IPS DF 6.9 (cell line): ENCODE data around the gene ITPR2.
"Not testable (repeated sequence)": the region's sequence is repeated elsewhere in the genome, so short reads cannot be mapped to it uniquely, and the experiment has no call there.

Source experiments
- DNase-seq: peaks from one replicate; pipeline ENCODE4 v3.0.0-alpha.2; 2013; ENCODE audit warnings: low read depth, low spot score
- H3K27ac ChIP-seq: one replicate; pipeline ENCODE4 v1.5.1; 2013; ENCODE audit warnings: low read length, control low read depth
- H3K27me3 ChIP-seq: 2 replicates; pipeline ENCODE4 v1.6.1; 2013; ENCODE audit warnings: mild to moderate bottlenecking, low read length; ENCODE audit not compliant: control insufficient read depth, insufficient read depth
- H3K36me3 ChIP-seq: 2 replicates; pipeline ENCODE4 v1.6.1; 2013; ENCODE audit warnings: low read length; ENCODE audit not compliant: control insufficient read depth, insufficient read depth
- H3K4me1 ChIP-seq: 2 replicates; pipeline ENCODE4 v1.6.1; 2013; ENCODE audit warnings: low read length; ENCODE audit not compliant: control insufficient read depth, insufficient read depth
- H3K4me3 ChIP-seq: 2 replicates; pipeline ENCODE4 v1.5.1; 2013; ENCODE audit warnings: mild to moderate bottlenecking, low read length
- H3K9me3 ChIP-seq: 2 replicates; pipeline ENCODE4 v1.6.1; 2013; ENCODE audit warnings: low read length, inconsistent platforms; ENCODE audit not compliant: control insufficient read depth, insufficient read depth
- WGBS: extraction: QIAGEN DNeasy Blood & Tissue Kit; methylation state at CpG from one replicate; pipeline ENCODE4 v1.1.7; 2013; ENCODE audit warnings: mixed read lengths, missing lambda C conversion rate; ENCODE audit not compliant: insufficient read length, insufficient coverage; 5-methylcytosine and 5-hydroxymethylcytosine counted together

The ITPR2 gene

DNA sequence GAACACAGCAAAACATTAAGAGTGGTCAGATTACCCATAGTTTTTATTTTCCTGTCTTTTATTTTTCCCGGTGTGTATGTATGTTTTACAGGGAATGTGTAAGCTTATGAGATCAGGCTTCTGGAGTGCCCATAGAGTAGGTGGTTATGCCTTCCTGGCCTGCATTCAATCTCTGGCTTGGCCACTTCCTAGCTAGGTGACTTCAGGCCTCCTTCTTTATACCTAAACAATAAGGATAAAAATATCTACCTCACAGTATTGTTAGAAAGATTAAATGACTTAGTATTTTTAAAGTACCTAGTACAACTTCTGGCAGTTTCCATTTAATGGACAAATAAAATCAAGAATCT lies 42.4 kb downstream of the ITPR2 start:
- H3K27ac ChIP-seq = no peak overlapping the region

DNA sequence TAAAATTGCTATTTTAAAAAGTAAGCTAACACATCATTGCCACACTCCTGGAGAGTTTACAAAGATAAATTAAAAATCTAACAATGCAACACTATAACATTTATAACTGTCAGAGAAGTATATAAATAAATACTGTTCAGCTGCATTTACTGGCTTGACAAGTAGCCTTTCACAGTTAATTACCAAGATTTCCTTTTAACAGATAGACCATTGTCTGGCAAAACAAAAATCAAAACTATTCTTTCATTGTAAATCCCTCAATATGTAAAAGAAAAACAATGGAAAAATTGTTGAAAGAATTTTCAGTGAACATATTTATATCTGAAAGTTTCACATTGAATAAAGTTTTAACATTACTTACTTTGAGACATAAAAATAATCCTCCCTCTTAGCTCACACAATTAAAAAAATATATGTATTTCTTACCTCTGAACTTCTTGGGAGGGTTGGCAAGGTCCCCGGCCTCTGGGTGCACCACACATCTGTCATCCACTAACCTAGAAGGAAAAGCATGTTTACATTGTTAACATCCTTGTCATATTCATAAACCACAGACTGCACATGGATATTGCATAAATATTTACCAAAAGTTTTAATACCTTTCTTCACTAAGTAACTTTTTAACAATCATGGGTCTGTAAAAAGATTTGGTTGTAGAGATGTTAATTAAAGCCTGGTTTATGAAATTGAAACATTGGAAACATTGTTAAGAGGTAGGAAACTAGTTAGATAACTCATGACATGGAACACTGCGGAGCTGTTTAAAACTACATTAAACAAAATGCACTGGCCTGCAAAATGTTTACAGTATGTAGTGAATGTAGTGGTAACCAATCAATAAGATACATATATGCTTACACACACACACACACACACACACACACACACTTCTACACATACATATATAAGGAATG lies 43.0 kb downstream of the ITPR2 start:
- H3K27ac ChIP-seq = no peak overlapping the region
- H3K4me1 ChIP-seq = no peaks in the 10 kb centered on the region

More for the DNA sequence above, 42.4 kb downstream of the ITPR2 start:
- H3K36me3 ChIP-seq = no peaks in the 10 kb centered on the region
- no peaks in the 10 kb centered on the region for H3K9me3 ChIP-seq
- DNase-seq = no peak
- no CpG with 5 or more reads among the region's 1 CpG for WGBS
- no peaks in the 10 kb centered on the region for H3K27me3 ChIP-seq
- H3K4me1 ChIP-seq = no peaks in the 10 kb centered on the region
- H3K4me3 ChIP-seq = no peak overlapping the region

DNA sequence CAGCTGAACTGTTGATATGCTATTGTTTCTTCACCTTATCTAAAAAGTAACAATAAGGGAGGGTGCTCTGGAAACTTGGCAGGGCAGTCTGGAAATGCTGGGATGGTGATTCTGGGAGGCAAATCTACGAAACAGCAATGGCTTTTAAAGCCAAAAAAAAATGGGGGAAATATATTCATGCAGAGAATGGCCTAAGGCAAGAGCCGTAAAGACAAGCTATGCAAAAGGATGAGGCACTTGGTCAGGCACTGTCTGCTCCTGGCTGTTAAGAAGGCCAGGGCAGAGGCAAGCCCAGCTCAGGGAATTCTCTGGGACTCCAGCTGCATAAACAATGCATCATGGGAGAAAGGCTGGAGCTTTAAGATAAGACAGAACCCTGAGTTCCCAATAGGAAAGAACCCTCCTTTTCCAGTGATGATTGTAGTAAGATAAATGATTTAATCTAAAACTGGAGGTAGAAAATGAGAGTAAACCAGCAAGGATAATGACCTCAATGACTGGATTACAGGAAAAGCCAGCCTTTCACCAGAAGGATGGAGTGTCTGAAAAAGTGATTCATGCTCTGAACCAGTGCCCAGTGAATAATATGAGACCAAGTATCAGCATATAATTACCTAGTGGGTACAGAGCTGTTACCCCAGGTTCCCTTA lies 46.0 kb downstream of the ITPR2 start:
- H3K9me3 ChIP-seq = no peaks in the 10 kb centered on the region
- no peak for DNase-seq
- no peaks in the 10 kb centered on the region for H3K4me1 ChIP-seq
- no peaks in the 10 kb centered on the region for H3K27me3 ChIP-seq
- H3K27ac ChIP-seq = no peak overlapping the region
- no peak overlapping the region for H3K4me3 ChIP-seq
- H3K36me3 ChIP-seq = no peaks in the 10 kb centered on the region
- no CpG with 5 or more reads among the region's 2 CpGs for WGBS

More for the DNA sequence above, 43.0 kb downstream of the ITPR2 start:
- no peaks in the 10 kb centered on the region for H3K9me3 ChIP-seq
- no peak for DNase-seq
- WGBS = no CpG with 5 or more reads among the region's 2 CpGs
- H3K4me3 ChIP-seq = no peak overlapping the region
- H3K27me3 ChIP-seq = no peaks in the 10 kb centered on the region
- no peaks in the 10 kb centered on the region for H3K36me3 ChIP-seq

DNA sequence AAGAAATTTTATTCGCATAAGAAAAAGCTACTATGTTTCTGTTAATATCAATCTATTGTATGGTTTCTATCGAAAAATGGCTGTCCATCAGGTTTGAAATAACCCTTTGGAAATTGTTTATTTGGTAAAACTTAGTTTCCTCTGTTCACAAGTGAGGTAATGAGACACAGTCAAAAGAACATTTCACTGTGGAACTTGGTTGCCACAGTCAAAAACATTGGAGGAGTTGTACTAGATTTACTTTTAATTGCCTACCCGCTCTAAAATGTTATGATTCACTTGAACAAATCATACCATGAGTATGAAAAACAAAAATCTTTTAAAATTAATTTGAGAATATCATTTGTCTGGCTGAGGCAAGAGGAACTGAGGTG lies 46.5 kb downstream of the ITPR2 start:
- no peak overlapping the region for H3K4me3 ChIP-seq
- no peaks in the 10 kb centered on the region for H3K9me3 ChIP-seq
- no peak overlapping the region for H3K27ac ChIP-seq
- H3K27me3 ChIP-seq = no peaks in the 10 kb centered on the region
- WGBS = no CpG with 5 or more reads among the region's 3 CpGs
- no peaks in the 10 kb centered on the region for H3K4me1 ChIP-seq
- no peak for DNase-seq
- no peaks in the 10 kb centered on the region for H3K36me3 ChIP-seq

DNA sequence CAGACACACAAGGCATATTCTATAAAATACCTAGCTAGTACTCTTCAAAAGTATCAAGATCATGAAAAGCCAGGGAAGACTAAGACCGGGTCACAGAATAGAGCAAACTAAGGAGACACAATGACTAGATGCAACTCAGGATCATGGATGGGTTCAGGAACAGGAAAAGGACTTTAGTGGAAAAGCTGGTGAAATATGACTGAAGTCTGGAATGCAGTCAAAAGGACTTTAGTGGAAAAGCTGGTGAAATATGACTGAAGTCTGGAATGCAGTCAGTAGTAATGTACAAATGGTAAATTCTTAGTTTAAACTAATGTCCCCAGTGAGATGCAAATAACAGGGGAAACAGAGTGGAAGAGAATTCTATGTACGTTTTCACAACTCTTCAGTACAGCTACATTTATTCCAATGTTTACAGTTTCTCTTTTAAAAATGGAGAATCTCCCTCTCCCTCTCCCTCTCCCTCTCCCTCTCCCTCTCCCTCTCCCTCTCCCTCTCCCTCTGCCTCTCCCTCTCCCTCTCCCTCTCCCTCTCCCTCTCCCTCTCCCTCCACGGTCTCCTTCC lies 49.1 kb downstream of the ITPR2 start:
- H3K36me3 ChIP-seq, H3K27ac ChIP-seq, H3K4me3 ChIP-seq, H3K4me1 ChIP-seq, DNase-seq, H3K27me3 ChIP-seq, H3K9me3 ChIP-seq: not testable (repeated sequence)
- no CpG with 5 or more reads among the region's 3 CpGs for WGBS

DNA sequence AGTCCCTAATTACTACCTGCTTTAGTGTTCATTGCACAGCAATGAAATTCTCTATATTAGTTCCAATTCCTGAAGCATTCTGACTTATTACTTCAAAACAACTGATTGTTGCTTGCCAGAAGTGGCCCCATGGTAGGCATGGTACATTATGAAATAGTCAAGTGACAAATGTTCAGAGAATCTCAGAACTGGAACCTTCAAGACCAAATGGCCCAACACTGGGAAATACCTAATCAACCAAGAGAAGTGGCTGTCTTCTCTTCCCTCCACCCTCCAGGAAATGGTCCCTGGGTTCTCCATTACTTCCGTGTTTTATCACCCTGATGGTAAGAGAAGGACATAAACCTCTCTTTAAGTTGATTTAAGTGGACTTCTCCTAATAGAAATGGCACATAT lies 49.9 kb downstream of the ITPR2 start:
- no CpG with 5 or more reads among the region's 1 CpG for WGBS
- Histone ChIP-seq H3K9me3 (no peaks in the 10 kb centered on the region), H3K36me3 (no peaks in the 10 kb centered on the region), H3K27me3 (no peaks in the 10 kb centered on the region), H3K27ac (no peak overlapping the region), H3K4me3 (no peak overlapping the region), H3K4me1 (no peaks in the 10 kb centered on the region)
- no peak for DNase-seq

DNA sequence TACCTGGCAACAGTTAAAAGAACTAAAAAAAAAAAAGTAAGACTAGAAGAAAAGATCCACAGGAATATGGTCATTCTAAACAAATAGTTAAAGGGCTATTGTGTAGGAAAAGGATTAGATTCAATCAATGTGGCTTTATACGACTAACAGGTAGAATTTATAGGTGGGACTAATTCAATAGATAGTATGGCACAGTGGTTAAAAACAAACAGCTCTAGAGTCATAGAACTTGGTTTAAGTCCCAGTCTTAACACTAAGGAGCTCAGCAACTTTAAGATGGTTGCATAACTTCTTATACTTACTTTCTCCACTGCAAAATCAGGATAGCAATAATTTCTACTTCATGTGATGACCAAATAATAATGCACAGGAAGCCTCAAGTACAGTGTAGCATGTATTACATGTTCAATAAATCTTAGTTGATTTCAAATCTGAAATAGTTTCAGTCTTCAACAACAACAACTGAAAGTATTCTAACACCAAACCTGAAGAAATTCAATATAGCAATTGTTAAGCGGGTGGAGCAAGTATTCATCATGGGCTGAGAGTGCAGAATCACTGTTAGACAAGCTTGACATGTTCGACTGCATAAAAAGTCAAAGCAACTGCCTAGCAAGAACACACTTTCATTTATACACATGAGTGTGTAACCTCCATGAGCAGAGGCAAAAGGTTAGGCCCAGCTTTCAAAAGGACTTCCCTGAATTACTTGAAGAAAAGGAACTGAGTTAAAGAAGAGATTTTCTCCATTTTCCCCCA lies 50.4 kb downstream of the ITPR2 start:
- Histone ChIP-seq H3K4me1 (no peaks in the 10 kb centered on the region), H3K4me3 (no peak overlapping the region), H3K27me3 (no peaks in the 10 kb centered on the region), H3K36me3 (no peaks in the 10 kb centered on the region), H3K27ac (no peak overlapping the region), H3K9me3 (no peaks in the 10 kb centered on the region)
- no CpG with 5 or more reads among the region's 3 CpGs for WGBS
- DNase-seq = no peak

DNA sequence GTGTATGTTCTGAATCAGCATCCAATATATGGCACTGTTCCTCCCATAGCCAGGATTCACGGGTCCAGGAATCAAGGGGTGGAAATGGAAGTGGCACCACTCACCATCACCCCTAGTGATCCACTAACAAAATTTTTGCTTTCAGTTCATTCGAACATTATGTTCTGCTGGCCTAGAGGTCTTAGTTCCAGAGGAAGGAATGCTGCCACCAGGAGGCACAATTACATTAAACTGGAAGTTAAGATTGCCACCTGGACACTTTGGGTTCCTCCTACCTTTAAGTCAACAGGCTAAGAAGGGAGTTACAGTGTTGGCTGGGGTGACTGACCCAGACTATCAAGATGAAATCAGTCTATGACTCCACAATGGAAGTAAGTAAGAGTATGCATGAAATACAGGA lies 52.3 kb downstream of the ITPR2 start:
- H3K9me3 ChIP-seq, H3K4me1 ChIP-seq, DNase-seq, H3K27ac ChIP-seq, H3K36me3 ChIP-seq, H3K27me3 ChIP-seq, H3K4me3 ChIP-seq: not testable (repeated sequence)
- no CpG with 5 or more reads among the region's 2 CpGs for WGBS

DNA sequence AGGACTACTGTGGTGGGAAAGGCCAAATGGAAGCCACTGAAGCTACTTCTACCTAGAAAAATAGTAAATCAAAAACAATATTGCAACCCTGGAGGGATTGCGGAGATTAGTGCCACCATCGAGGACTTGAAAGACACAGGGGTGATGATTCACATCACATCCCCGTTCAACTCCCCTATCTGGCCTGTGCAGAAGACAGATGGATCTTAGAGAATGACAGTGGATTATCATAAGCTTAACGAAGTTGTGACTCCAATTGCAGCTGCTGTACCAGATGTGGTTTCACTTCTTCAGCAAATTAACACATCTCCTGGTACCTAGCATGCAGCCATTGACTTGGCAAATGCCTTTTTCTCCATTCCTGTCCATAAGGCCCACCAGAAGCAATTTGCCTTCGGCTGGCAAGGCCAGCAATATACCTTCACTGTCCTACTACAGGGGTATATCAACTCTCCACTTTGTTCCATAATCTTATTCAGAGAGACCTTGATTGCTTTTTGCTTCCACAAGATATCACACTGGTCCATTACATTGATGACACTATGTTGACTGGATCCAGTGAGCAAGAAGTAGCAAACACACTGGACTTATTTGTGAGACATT lies 54.7 kb downstream of the ITPR2 start:
- H3K36me3 ChIP-seq, H3K4me1 ChIP-seq, H3K9me3 ChIP-seq, H3K27ac ChIP-seq, H3K27me3 ChIP-seq, DNase-seq, H3K4me3 ChIP-seq: not testable (repeated sequence)
- no CpG with 5 or more reads among the region's 5 CpGs for WGBS

DNA sequence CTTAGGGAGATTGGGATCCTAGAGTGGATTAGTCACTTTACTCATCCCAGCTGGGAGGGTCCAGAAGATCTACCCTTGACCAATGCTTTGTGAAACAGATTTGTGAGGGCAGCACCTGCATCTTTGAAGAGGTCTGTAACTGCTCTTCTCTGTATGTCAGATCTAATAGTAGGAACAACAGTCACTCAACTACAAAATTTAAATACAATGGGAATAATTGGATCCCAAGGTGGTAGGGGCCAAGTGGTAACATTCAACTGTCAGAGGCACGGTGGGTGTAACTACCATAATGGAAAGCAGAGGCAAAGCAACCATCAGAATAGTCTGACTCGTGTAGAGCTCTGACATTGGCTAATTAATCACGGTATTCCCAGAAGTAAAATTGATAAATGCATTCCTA lies 55.8 kb downstream of the ITPR2 start:
- H3K4me3 ChIP-seq = no peak overlapping the region
- no peaks in the 10 kb centered on the region for H3K27me3 ChIP-seq
- no peaks in the 10 kb centered on the region for H3K9me3 ChIP-seq
- DNase-seq = no peak
- H3K27ac ChIP-seq = no peak overlapping the region
- H3K36me3 ChIP-seq = no peaks in the 10 kb centered on the region
- no peaks in the 10 kb centered on the region for H3K4me1 ChIP-seq
- no CpG with 5 or more reads among the region's 3 CpGs for WGBS
